Measurements from ENCODE around the gene ZNF444.

DNA sequence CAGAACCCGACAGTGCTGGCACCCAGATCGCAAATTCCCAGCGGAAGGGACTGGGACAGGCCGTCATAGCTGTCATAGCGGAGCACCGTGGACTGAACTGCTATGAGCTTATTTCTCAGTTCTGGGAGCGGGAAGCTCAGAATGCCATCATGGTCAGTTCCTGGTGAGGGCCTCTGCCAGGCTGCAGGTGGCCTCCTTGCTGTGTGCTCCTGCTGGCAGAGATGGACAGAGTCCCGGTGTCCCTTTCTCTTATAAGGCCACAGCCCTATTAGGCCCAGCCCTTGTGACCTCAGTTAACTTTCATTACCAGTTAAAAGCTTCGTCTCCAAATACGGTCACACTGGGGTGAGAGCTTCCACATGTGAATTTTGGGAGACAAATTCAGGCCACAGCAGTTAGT lies 4.6 kb downstream of the ZNF444 start:
- TF ChIP-seq POLR2A (IDR thresholded peaks at IDR 0.05; ENCODE audit: low read depth, low read length): no peak
- TF ChIP-seq TAF1 (IDR thresholded peaks at IDR 0.05; ENCODE audit: borderline replicate concordance, low read depth, low read length): no peak
